ENCODE data around the gene ELK3. TPM values are rescaled to one million over a fixed set of nuclear protein-coding genes. Genes with fewer than 3 reads are reported as not detected.
A peak's percentile ranks its signal among the peaks of the same experiment; 100 is the strongest.

Gene ELK3
- total and polyA plus RNA-seq, 9 of the 15 experiments (the other 6 are each of a cell fraction or from before 2014, with no cell fraction given), result 1.5 to 5.5 (median 2.9) TPM

DNA sequence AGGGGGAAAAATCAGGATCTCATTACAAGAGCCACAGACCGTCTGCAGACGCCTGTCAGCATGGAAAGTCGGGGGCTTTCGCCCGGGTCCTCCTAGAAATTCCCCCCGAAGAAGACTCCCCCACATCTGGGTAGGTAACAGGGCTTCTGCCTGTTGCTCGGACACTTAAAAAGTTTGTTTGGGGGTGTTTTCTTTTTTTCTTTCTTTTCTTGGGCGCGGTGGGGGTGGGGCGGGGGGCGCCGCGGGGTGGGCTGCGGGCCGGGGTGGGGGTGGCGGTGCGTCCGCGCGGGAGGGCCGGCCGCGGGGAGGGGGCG, 358 bp downstream of the ELK3 start:
- Histone ChIP-seq H4K20me1 (replicated peaks; ENCODE audit: control insufficient read depth, insufficient read depth, low read length) (no peaks in the 10 kb centered on the region), H3K9me1 (ENCODE audit: control insufficient read depth, insufficient read depth, low read length) (no peaks in the 10 kb centered on the region), H3K9ac (ENCODE audit: insufficient read depth in 1 of 2, low read depth in 2 of 2, low read length in 2 of 2) (peak overlapping the region; percentile 64 to 89), H3K27me3 (ENCODE audit: control insufficient read depth in 2 of 2, insufficient read depth in 2 of 2, low read length in 2 of 2) (peaks cover 9 to 19% of the 10 kb centered on the region in 2 experiments; a peak in 4 of 5 replicates), H3K79me2 (ENCODE audit: control insufficient read depth, insufficient read depth, low read length) (no peaks in the 10 kb centered on the region), H3K27ac (ENCODE audit: extremely low read depth, low read depth, low read length) (peak overlapping the region; percentile 37; the same call in 1 of the 3 replicates), H2AFZ (ENCODE audit: low read depth, low read length) (peak overlapping the region; percentile 85), H3K4me2 (ENCODE audit: insufficient read depth, low read length) (peak overlapping the region; percentile 77), H3K36me3 (ENCODE audit: control insufficient read depth, insufficient read depth, low read length) (no peaks in the 10 kb centered on the region), H3K9me3 (replicated peaks; ENCODE audit: control insufficient read depth, insufficient read depth, low read depth, low read length) (no peaks in the 10 kb centered on the region), H3K4me3 (peak overlapping the region; percentile 55), H3K4me1 (replicated peaks in 1 of 2; ENCODE audit: control insufficient read depth in 2 of 2, insufficient read depth in 2 of 2, low read length in 2 of 2) (peaks cover 14% of the 10 kb centered on the region in 2 experiments)
- 0% methylated on average over 6 of the region's 24 CpGs for WGBS (ENCODE audit: insufficient coverage, low coverage, missing lambda C conversion rate)
- intact Hi-C loops (cut with micrococcal nuclease) (no loop called here), in situ Hi-C loops (cut with MboI) (no loop called here)
- FAIRE-seq, result no peak
- TF ChIP-seq KDM1A (IDR thresholded peaks at IDR 0.05), result no peak
- TF ChIP-seq, protein P1, sequence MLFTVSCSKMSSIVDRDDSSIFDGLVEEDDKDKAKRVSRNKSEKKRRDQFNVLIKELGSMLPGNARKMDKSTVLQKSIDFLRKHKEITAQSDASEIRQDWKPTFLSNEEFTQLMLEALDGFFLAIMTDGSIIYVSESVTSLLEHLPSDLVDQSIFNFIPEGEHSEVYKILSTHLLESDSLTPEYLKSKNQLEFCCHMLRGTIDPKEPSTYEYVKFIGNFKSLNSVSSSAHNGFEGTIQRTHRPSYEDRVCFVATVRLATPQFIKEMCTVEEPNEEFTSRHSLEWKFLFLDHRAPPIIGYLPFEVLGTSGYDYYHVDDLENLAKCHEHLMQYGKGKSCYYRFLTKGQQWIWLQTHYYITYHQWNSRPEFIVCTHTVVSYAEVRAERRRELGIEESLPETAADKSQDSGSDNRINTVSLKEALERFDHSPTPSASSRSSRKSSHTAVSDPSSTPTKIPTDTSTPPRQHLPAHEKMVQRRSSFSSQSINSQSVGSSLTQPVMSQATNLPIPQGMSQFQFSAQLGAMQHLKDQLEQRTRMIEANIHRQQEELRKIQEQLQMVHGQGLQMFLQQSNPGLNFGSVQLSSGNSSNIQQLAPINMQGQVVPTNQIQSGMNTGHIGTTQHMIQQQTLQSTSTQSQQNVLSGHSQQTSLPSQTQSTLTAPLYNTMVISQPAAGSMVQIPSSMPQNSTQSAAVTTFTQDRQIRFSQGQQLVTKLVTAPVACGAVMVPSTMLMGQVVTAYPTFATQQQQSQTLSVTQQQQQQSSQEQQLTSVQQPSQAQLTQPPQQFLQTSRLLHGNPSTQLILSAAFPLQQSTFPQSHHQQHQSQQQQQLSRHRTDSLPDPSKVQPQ (CRISPR knock-in tag; IDR thresholded peaks at IDR 0.05; ENCODE audit: borderline replicate concordance), result no peak
- TF ChIP-seq XRCC3 (IDR thresholded peaks at IDR 0.05), result no peak
- peak; percentile 7; the same call in 1 of the 2 replicates for TF ChIP-seq PHF8 (IDR thresholded peaks at IDR 0.05; ENCODE audit: borderline replicate concordance, low read length)
- no peak for TF ChIP-seq ZNF75A (CRISPR knock-in tag; IDR thresholded peaks at IDR 0.05)
- TF ChIP-seq, protein P2, sequence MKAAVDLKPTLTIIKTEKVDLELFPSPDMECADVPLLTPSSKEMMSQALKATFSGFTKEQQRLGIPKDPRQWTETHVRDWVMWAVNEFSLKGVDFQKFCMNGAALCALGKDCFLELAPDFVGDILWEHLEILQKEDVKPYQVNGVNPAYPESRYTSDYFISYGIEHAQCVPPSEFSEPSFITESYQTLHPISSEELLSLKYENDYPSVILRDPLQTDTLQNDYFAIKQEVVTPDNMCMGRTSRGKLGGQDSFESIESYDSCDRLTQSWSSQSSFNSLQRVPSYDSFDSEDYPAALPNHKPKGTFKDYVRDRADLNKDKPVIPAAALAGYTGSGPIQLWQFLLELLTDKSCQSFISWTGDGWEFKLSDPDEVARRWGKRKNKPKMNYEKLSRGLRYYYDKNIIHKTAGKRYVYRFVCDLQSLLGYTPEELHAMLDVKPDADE (conservative IDR thresholded peaks at IDR 0.05; ENCODE audit: control insufficient read depth, low read depth, low read length), result no peak
- no peak for DNase-seq (ENCODE audit: extremely low read depth in 1 of 4, low spot score in 3 of 4)
- ATAC-seq, result no peak
- ChIA-PET CTCF (ENCODE audit: low intra/inter-chr PET ratio) (no interaction called here), POLR2A (no interaction called here)
- BruUV-seq (replicated peaks), result no TSS peak
